GM12878 (cell line): Measurements from ENCODE around the gene POU2F3. TPM values are rescaled to one million over a fixed set of nuclear protein-coding genes. Genes with fewer than 3 reads are reported as not detected.
A peak's percentile ranks its signal among the peaks of the same experiment; 100 is the strongest.

Experiments
- ATF2 ChIP-seq: IDR thresholded peaks from 2 replicates; pipeline ENCODE4 v1.6.1; 2012; ENCODE audit warnings: low read length, inconsistent platforms
- BMI1 ChIP-seq: fragments of 450-650 bp; IDR thresholded peaks from 2 replicates; pipeline ENCODE4 v1.6.1; 2016; ENCODE audit warnings: mild to moderate bottlenecking, moderate library complexity, borderline replicate concordance
- CREM ChIP-seq: IDR thresholded peaks from 2 replicates; pipeline ENCODE4 v1.6.1; 2014; ENCODE audit warnings: antibody characterized with exemption, low read depth
- DPF2 ChIP-seq: fragments of 450-650 bp; IDR thresholded peaks from 2 replicates; pipeline ENCODE4 v1.6.1; 2017; ENCODE audit warnings: mild to moderate bottlenecking
- EED ChIP-seq: sonication (generic); IDR thresholded peaks from 2 replicates; pipeline ENCODE4 v1.6.1; 2016; ENCODE audit warnings: antibody characterized with exemption, low read depth
- FOXK2 ChIP-seq: fragments of 450-650 bp; IDR thresholded peaks from 2 replicates; pipeline ENCODE4 v1.6.1; 2017; ENCODE audit warnings: mild to moderate bottlenecking, moderate library complexity
- FOXM1 ChIP-seq: IDR thresholded peaks from 2 replicates; pipeline ENCODE4 v1.6.1; 2012; ENCODE audit warnings: low read depth, mild to moderate bottlenecking, inconsistent platforms, low read length, moderate library complexity
- NFIC ChIP-seq: IDR thresholded peaks from 2 replicates; pipeline ENCODE4 v1.6.1; 2012; ENCODE audit warnings: low read depth, mild to moderate bottlenecking, inconsistent platforms, low read length, moderate library complexity
- NFYA ChIP-seq: IDR thresholded peaks from 2 replicates; pipeline ENCODE4 v1.6.1; 2011; ENCODE audit warnings: low read depth, mild to moderate bottlenecking, low read length, improper control_type of control experiment, borderline replicate concordance
- NKRF ChIP-seq: fragments of 450-650 bp; conservative IDR thresholded peaks from 2 replicates; pipeline ENCODE4 v1.6.1; 2017; ENCODE audit warnings: mild to moderate bottlenecking, moderate library complexity
- PKNOX1 ChIP-seq: fragments of 450-650 bp; IDR thresholded peaks from 2 replicates; pipeline ENCODE4 v1.6.1; 2016; ENCODE audit warnings: mild to moderate bottlenecking
- RBBP5 ChIP-seq: fragments of 200-600 bp; sonication (generic); conservative IDR thresholded peaks from 2 replicates; pipeline ENCODE4 v1.6.1; 2016
- RFX5 ChIP-seq: IDR thresholded peaks from 2 replicates; pipeline ENCODE4 v1.6.1; 2011; ENCODE audit warnings: low read depth, low read length, improper control_type of control experiment
- RUNX3 ChIP-seq: IDR thresholded peaks from 2 replicates; pipeline ENCODE4 v1.6.1; 2012; ENCODE audit warnings: low read length, inconsistent platforms
- SMAD1 ChIP-seq: fragments of 450-650 bp; IDR thresholded peaks from 2 replicates; pipeline ENCODE4 v1.6.1; 2018; ENCODE audit warnings: mild to moderate bottlenecking, low read depth; ENCODE audit not compliant: partially characterized antibody
- SP1 ChIP-seq: IDR thresholded peaks from one replicate; pipeline ENCODE4 v1.6.1; 2011; ENCODE audit warnings: low read depth, low read length
- SPI1 ChIP-seq: IDR thresholded peaks from 2 replicates; pipeline ENCODE4 v1.6.1; 2011; ENCODE audit warnings: low read depth, mild to moderate bottlenecking, low read length, moderate library complexity, borderline replicate concordance; ENCODE audit not compliant: insufficient read depth
- TBL1XR1 ChIP-seq: IDR thresholded peaks from 2 replicates; pipeline ENCODE4 v1.6.1; 2012; ENCODE audit warnings: low read depth, low read length, improper control_type of control experiment
- TCF12 ChIP-seq: IDR thresholded peaks from 2 replicates; pipeline ENCODE4 v1.6.1; 2011; ENCODE audit warnings: low read depth, mild to moderate bottlenecking, low read length
- ZBTB40 ChIP-seq: fragments of 450-650 bp; IDR thresholded peaks from 2 replicates; pipeline ENCODE4 v1.6.1; 2016; ENCODE audit warnings: mild to moderate bottlenecking, moderate library complexity, borderline replicate concordance
- polyA plus RNA-seq, 11 experiments: library from polyadenylated mRNA; depleted of rRNA in 4 of 11; unstranded in 6 of 11; stranded (reverse) in 5 of 11; fragments of >200 nt; fragmentation: Nextera tagmentation in 4 of 11; fragmentation: Illumina TruSeq in 1 of 11; extraction: Ambion mirVana in 4 of 11; extraction: Trizol in 1 of 11; gene quantifications; 1 replicate in 1 of 11; 2 replicates in 10 of 11; pipeline versions ENCODE4 v1.2.1 to v1.2.3, GENCODE V29; 2011 to 2016; ENCODE audit warnings: inconsistent platforms in 2 of 11, missing spikeins in 2 of 11, low read depth in 1 of 11
- total RNA-seq, 4 experiments: library from RNA; depleted of rRNA in 3 of 4; stranded (reverse); fragments of >200 nt in 3 of 4; fragmentation: Illumina TruSeq in 1 of 4; extraction: Trizol in 1 of 4; gene quantifications; 2 replicates each; pipeline versions ENCODE4 v1.2.1 to v1.2.3, GENCODE V29; 2013 to 2021

Gene POU2F3
- total and polyA plus RNA-seq, 10 of the 15 experiments (the other 5 are each of a cell fraction or from before 2014, with no cell fraction given): 0.09 to 4.4 (median 0.33) TPM

- TF ChIP-seq ZBTB40: peak; percentile 31; the same call in 1 of the 2 replicates
- TF ChIP-seq CREM: peak; percentile 49; the same call in 1 of the 2 replicates
- TF ChIP-seq DPF2: peak; percentile 83
- TF ChIP-seq FOXK2: no peak
- peak; percentile 44; the same call in 1 of the 2 replicates for TF ChIP-seq NFIC
- TF ChIP-seq RUNX3: peak; percentile 59
- TF ChIP-seq BMI1: no peak
- peak; percentile 90 for TF ChIP-seq EED
- peak; percentile 58; the same call in 1 of the 2 replicates for TF ChIP-seq FOXM1
- no peak for TF ChIP-seq SPI1
- no peak; the same call in 1 of the 2 replicates for TF ChIP-seq ATF2
- no peak for TF ChIP-seq NFYA
- peak; percentile 49 for TF ChIP-seq SP1
- TF ChIP-seq SMAD1: no peak
- TF ChIP-seq TBL1XR1: 0 out of 2 replicates have a peak, but pooled peaks have one; percentile 62
- TF ChIP-seq RFX5: peak; percentile 21; the same call in 1 of the 2 replicates
- TF ChIP-seq RBBP5: no peak
- no peak for TF ChIP-seq PKNOX1
- TF ChIP-seq NKRF: peak; percentile 54; the same call in 1 of the 2 replicates
- no peak for TF ChIP-seq TCF12
Observed at GRCh38 chr11:120335908-120336640, 96.1 kb downstream of the POU2F3 start, which contains the start of gene ARHGEF12 (continued).
